Putamen (tissue), 1 donor: ENCODE data around the gene MED9.

ENCODE experiments used
- DNase-seq: peaks from one replicate; pipeline ENCODE4 v3.0.0-alpha.2; 2016; ENCODE audit warnings: low spot score

The MED9 gene

GRCh38 chr17:17516941-17517720 lies 40.3 kb downstream of the MED9 start:
- DNase-seq, result no peak

GRCh38 chr17:17518014-17518413 lies 41.2 kb downstream of the MED9 start:
- DNase-seq, result no peak

GRCh38 chr17:17518951-17519350 lies 42.2 kb downstream of the MED9 start:
- DNase-seq, result no peak

GRCh38 chr17:17519886-17520285 lies 43.1 kb downstream of the MED9 start:
- no peak for DNase-seq

GRCh38 chr17:17520599-17521232 lies 43.9 kb downstream of the MED9 start:
- DNase-seq, result no peak

- no peak for DNase-seq
Measured at GRCh38 chr17:17523001-17523730, 46.4 kb downstream of the MED9 start.

GRCh38 chr17:17523731-17524490 lies 47.1 kb downstream of the MED9 start:
- no peak for DNase-seq

GRCh38 chr17:17525311-17525710 lies 48.5 kb downstream of the MED9 start:
- no peak for DNase-seq

GRCh38 chr17:17525956-17526355 lies 49.2 kb downstream of the MED9 start:
- no peak for DNase-seq

- no peak for DNase-seq
Measured at GRCh38 chr17:17526369-17526768, 49.6 kb downstream of the MED9 start.

GRCh38 chr17:17527534-17527933 lies 50.7 kb downstream of the MED9 start:
- DNase-seq, result no peak

GRCh38 chr17:17527956-17528500 lies 51.2 kb downstream of the MED9 start:
- no peak for DNase-seq

GRCh38 chr17:17528696-17529652 lies 52.2 kb downstream of the MED9 start:
- no peak for DNase-seq

- no peak for DNase-seq
Measured at GRCh38 chr17:17531156-17531555, 54.4 kb downstream of the MED9 start.

- DNase-seq, result no peak
Measured at GRCh38 chr17:17532991-17533390, 56.2 kb downstream of the MED9 start.

- DNase-seq, result no peak
Measured at GRCh38 chr17:17533901-17534441, 57.2 kb downstream of the MED9 start.

- peak; percentile 67 for DNase-seq
Measured at GRCh38 chr17:17535957-17536356, 59.2 kb downstream of the MED9 start.

- no peak for DNase-seq
Measured at GRCh38 chr17:17536702-17537101, 59.9 kb downstream of the MED9 start.

GRCh38 chr17:17537311-17538099 lies 60.7 kb downstream of the MED9 start:
- DNase-seq, result no peak
